Measurements from ENCODE around the gene PRDM16.

PRDM16 gene

GRCh38 chr1:3022511-3022973 lies 46.5 kb upstream of the PRDM16 start:
- ATAC-seq, result no peak

DNA sequence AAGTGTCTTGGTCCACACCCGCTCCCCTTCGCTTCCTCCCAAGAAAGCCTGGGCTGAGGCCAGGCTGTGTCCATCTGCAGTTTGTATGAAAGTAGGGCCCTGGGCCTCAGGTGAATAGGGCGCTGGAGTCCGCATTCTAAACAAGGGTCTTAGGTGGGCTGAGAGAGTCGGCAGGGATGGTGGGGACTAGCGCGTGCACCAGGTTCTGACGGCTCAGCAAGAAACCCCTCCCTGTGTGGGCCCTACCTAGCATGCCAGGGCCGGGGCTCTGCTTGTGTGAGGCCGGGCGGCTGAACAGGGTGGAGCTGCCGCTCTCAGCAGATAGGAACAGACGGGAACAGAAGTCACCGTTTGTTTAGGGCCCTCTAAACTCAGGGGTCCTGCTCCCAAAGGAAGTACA lies 46.0 kb upstream of the PRDM16 start:
- no peak for TF ChIP-seq POU6F1 (CRISPR knock-in tag; IDR thresholded peaks at IDR 0.05; ENCODE audit: borderline replicate concordance, low read depth)
- TF ChIP-seq ISL1 (CRISPR knock-in tag; IDR thresholded peaks at IDR 0.05), result no peak
- TF ChIP-seq RARB (CRISPR knock-in tag; IDR thresholded peaks at IDR 0.05), result no peak
- no peak for TF ChIP-seq PPARA (CRISPR knock-in tag; IDR thresholded peaks at IDR 0.05; ENCODE audit: borderline replicate concordance)
- no peak for TF ChIP-seq GLIS3 (CRISPR knock-in tag; IDR thresholded peaks at IDR 0.05)
- TF ChIP-seq ZNF8 (CRISPR knock-in tag; IDR thresholded peaks at IDR 0.05), result no peak
- no peak for ATAC-seq

More at GRCh38 chr1:3022511-3022973, 46.5 kb upstream of the PRDM16 start:
- TF ChIP-seq TSHZ2 (CRISPR knock-in tag; IDR thresholded peaks at IDR 0.05), result no peak
- TF ChIP-seq RARB (CRISPR knock-in tag; IDR thresholded peaks at IDR 0.05), result no peak
- TF ChIP-seq CSDC2 (CRISPR knock-in tag; IDR thresholded peaks at IDR 0.05), result no peak
- TF ChIP-seq ZNF70 (CRISPR knock-in tag; IDR thresholded peaks at IDR 0.05), result no peak
- no peak for TF ChIP-seq PPARA (CRISPR knock-in tag; IDR thresholded peaks at IDR 0.05; ENCODE audit: borderline replicate concordance)
- TF ChIP-seq ZNF565 (CRISPR knock-in tag; conservative IDR thresholded peaks at IDR 0.05; ENCODE audit: low read depth), result no peak
- TF ChIP-seq ESRRG (CRISPR knock-in tag; IDR thresholded peaks at IDR 0.05), result no peak
- TF ChIP-seq TCF4 (CRISPR knock-in tag; IDR thresholded peaks at IDR 0.05; ENCODE audit: borderline replicate concordance), result no peak
- TF ChIP-seq ZNF8 (CRISPR knock-in tag; IDR thresholded peaks at IDR 0.05), result no peak
- no peak for TF ChIP-seq ZC3H10 (CRISPR knock-in tag; IDR thresholded peaks at IDR 0.05)
- no peak for TF ChIP-seq GLIS3 (CRISPR knock-in tag; IDR thresholded peaks at IDR 0.05)
- TF ChIP-seq, protein P1, sequence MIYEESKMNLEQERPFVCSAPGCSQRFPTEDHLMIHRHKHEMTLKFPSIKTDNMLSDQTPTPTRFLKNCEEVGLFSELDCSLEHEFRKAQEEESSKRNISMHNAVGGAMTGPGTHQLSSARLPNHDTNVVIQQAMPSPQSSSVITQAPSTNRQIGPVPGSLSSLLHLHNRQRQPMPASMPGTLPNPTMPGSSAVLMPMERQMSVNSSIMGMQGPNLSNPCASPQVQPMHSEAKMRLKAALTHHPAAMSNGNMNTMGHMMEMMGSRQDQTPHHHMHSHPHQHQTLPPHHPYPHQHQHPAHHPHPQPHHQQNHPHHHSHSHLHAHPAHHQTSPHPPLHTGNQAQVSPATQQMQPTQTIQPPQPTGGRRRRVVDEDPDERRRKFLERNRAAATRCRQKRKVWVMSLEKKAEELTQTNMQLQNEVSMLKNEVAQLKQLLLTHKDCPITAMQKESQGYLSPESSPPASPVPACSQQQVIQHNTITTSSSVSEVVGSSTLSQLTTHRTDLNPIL (CRISPR knock-in tag; IDR thresholded peaks at IDR 0.05; ENCODE audit: low read depth), result no peak
- no peak for TF ChIP-seq CSRNP3 (CRISPR knock-in tag; IDR thresholded peaks at IDR 0.05)

- ATAC-seq, result no peak
Measured at GRCh38 chr1:3024019-3024418, 45.0 kb upstream of the PRDM16 start.

More at GRCh38 chr1:3024019-3024418, 45.0 kb upstream of the PRDM16 start:
- TF ChIP-seq PPARA (CRISPR knock-in tag; IDR thresholded peaks at IDR 0.05; ENCODE audit: borderline replicate concordance) (no peak), ESRRG (CRISPR knock-in tag; IDR thresholded peaks at IDR 0.05) (no peak), TSHZ2 (CRISPR knock-in tag; IDR thresholded peaks at IDR 0.05) (no peak), ZNF8 (CRISPR knock-in tag; IDR thresholded peaks at IDR 0.05) (no peak), ZC3H10 (CRISPR knock-in tag; IDR thresholded peaks at IDR 0.05) (no peak), ARNTL (CRISPR knock-in tag; IDR thresholded peaks at IDR 0.05; ENCODE audit: borderline replicate concordance, low read depth) (no peak), ZFP3 (CRISPR knock-in tag; IDR thresholded peaks at IDR 0.05) (no peak), ISL1 (CRISPR knock-in tag; IDR thresholded peaks at IDR 0.05) (no peak), ZNF565 (CRISPR knock-in tag; conservative IDR thresholded peaks at IDR 0.05; ENCODE audit: low read depth) (no peak), ZNF70 (CRISPR knock-in tag; IDR thresholded peaks at IDR 0.05) (no peak), SNAI2 (CRISPR knock-in tag; IDR thresholded peaks at IDR 0.05) (no peak)
